ENCODE results near the gene PAX8.

PAX8 gene

DNA sequence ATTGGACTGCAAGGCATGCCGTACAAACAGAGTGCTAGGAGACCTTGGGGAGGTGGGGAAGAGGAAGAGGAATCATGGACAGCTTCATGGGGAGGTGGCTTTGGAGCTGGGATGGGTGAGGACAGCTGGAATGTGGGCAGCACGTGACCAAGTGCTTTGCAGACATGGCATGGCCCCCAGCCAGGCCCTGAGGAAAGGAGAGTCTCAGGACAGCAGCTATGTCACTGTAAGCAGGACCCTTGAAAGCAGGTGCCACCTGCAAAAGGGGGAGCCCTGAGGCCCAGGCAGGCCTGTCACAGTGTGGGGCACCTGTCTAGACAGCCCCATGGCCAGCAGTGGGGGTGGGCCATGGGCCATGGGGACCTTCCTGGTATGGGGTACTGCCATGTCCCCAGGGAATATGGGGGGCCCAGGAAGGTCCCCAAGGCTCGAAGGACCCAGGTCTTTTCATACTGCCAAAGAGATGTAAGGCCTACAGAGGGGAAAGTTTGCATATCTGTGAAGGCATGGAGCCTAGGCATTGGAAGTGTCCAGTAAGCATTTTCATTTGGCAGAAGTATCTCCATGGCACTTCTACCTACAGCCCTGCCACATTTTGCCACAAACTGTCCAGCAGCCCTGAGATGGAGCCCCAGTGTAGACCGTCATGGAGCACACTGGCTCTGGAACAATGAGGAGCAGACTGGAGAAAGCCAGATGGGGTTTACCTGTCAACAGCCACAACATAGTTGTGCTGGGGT is 9.9 kb downstream of the PAX8 start:
- DNase-seq, result no peak

DNA sequence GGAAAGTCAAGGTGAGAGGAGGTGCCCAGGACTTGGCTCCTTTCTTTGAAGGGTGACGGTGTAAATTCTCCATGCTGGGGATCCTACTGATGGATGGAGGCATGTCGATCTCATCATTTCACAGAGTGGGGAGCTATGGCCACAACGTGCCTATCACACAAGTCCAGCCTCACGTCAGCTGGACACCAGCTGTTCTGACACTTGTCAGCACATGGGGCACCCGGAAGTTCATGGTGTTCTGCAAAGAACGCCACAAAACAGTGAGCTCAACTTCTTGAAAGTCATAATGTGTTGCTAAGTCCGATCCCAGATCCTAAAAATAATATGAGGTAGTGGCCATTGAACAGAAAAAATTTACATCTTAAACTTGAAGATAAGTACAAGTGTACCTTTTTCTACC is 12.3 kb downstream of the PAX8 start:
- no peak for DNase-seq

- DNase-seq, result no peak
Observed at GRCh38 chr2:113264713-113265403, 13.9 kb downstream of the PAX8 start.

- no peak for DNase-seq
Observed at GRCh38 chr2:113263546-113263945, 15.2 kb downstream of the PAX8 start.

GRCh38 chr2:113260991-113261390 is 17.7 kb downstream of the PAX8 start:
- no peak for DNase-seq

- DNase-seq, result no peak
Observed at GRCh38 chr2:113258471-113259147, 20.1 kb downstream of the PAX8 start.

DNA sequence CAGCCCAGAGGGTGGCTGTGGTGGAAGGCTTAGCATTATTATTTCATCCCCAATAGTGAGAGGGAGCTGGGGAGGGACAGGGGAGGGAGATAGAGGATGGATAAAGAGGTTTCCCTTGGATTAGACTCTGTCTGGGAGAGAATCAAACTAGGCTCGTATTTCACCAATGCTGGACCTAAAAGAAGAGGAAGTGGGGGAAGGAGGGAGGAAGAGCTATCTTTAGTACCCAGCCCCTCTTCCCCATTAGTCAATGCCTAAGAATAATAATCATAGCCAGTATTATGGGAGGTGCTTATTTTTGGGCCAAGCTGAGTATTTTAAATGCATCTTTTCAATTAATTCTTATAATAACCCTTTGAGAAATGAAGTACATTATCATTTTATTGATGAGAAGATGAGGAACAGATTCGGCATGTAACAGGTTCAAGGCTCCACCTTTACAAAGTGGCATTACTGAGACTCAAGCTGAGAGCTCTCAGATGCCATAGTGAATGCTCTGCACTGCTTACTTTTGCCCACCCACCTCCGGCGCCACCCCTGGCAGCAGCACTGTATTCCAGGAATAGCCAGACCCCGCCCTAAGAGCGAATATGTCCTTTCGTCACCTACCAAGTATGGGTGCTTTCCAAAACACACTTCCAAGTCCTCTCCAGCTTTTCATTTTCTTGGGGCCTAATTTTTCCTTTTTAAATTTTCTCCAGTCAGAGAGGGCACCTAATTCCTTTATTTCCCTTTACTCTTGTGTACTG is 21.0 kb downstream of the PAX8 start:
- no peak for DNase-seq

DNA sequence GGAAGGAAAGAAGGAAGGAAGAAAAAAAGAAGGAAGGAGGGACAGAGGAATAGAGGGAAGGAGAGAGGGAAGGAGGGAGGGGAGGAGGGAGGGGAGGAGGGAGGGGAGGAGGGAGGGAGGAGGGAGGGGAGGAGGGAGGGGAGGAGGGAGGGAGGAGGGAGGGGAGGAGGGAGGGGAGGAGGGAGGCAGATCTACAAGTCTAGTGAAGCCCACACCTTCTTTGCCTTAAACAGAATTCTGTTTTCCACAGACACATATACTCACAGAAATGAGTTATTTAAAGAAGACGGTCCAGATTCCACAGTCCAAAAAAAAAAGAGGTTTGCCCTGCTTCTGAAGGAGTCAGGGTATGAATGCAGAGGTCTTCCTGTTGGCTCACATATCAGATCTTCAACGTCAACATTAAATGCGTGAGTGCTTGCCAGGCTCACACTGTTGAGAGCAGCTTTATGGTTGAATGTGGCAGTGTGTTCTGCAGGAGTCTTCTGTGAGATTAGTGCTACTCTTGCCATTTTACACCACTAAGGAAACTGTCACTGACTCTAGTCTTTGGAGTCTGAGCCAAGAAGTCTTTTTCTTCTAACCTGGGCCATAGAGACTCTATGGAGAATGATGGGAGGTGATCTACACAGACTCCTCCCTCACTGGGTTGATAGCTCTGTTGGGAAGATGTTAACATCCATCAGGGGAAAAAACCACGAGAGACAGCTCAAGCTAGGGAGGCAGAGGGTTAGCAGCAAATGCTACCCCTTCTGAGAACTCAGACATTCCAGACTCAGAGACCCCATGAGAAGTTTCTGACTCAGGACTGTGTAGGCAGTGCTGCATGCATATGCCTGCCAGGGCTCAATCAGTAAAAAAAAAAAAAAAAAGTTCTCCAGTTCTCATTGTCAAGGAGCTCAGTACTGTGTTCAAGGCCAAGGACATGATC is 23.3 kb downstream of the PAX8 start:
- no peak for DNase-seq

- no peak for DNase-seq
Observed at GRCh38 chr2:113253453-113253852, 25.3 kb downstream of the PAX8 start.

DNA sequence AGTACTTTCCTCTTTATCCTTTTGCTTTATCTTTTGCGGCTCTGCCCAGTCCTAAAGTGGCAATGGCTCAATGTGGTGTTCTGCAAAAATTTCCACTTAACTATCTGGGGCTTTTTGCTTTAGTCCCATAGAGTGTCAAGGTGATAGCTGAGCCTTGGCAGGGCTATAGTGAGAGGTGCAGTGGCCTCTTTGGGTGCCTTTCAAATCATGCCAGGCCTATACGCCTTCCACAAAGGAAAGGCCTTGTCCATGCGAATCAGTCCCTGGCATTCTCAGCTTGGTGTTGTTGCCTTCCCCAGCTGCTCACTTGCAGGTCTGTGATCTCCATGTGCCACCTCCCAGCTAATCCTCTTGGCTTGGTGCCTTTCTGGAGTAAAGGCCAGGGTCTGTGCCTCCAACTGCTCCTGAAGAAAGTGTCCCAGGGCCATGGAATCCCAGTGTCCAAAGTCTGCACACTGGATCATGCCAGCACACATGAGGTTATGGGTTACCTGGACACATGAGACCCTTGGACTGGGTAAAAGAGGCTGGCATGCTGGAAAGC is 26.6 kb downstream of the PAX8 start:
- DNase-seq, result no peak

DNA sequence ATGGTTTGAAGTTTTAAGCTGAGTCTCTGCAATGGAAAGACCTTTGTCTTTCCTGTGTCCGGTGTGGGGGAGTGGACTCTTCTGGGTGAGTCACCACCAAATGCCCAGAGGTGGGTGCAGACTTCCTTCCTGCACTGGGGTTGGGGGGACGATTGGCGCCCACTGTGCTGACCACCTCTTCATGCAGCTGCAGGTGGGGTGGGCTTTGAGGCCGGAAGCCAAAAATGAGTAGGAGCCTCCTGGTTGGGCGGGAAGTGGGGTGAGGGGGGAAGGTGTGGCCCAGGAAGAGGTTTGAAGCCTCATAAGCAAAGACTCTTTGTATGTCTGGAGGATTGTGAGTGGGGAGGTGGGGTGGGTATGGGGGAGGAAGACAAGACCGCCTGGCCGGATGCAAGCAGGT is 27.6 kb downstream of the PAX8 start:
- DNase-seq, result no peak

DNA sequence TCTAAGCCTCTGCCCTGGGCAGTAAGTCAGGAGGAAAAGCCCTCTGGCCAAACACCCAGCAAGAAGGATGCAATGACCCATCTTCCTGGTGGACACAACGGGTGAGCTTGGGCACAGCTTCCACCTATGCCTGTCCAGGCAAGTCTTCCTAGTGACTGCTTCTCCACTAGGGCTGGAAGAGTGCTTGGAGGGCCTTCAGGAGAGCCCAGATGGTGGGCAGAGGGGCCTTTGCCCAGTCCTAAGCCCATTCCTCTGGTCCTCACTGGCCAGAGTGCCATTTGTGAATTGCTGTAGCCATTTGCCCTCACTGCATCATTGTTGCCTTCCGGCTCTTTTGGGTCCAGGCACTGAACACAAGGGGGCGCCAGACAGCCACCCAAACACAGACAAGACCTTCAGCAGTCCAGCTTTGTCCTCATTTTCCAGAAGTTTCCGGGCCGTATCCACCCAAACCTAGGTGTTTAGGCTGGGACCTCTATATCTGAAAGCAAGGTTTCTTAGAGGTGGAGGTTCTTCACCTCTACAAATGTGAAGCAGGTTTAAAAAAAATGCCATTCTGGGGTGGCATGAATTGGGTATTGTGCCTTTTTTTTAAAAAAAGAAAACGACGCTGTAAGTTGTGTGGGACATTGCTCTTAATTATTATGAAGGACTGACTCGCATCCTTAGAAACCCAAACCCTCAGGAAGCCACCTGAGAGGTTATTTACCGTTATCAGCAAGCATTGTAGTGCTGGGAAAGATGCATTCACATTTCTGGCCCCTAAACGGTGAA is 29.5 kb downstream of the PAX8 start:
- DNase-seq, result peak in 51 of 56 donors; percentile 13 to 85 (median 50)

DNA sequence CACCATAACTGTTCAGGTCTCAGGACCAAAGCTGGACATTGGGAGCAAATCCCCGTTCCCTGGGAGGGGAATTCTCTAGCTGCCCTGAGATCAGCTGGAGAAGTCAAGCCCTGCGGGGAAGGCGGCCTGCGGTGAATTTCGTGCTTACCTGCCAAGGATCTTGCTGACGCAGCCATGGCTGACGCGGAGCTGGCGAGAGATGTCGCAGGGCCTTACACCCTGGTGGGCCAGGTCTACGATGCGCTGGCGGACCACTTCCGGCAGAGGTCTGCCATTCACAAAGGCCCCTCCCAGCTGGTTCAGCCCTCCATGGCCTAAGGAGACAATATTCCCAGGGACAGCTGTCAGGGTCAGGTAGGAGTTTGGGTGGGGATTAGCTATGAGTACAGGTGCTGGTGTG is 32.1 kb downstream of the PAX8 start:
- DNase-seq, result no peak

- DNase-seq, result no peak
Observed at GRCh38 chr2:113245276-113245711, 33.4 kb downstream of the PAX8 start.

DNA sequence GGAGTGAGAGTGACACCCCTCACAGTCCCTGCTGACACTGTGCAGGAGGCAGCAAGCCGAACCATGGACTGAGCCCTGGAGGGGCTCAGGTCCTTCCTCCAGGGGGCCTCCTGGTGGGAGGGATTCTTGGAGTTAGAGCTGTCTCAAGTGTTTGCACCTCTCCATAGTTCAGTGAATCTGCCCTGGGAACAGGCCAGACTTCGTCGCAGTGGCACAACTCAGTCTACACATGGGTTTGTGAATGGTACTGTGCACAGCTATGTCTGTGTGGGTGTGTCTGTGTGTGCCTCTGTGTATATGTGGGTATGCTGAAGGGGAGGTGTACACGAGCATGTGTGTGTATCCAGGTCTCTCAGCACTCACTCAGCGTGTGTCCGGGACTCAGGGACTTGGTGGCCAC is 36.4 kb downstream of the PAX8 start:
- DNase-seq, result no peak

DNA sequence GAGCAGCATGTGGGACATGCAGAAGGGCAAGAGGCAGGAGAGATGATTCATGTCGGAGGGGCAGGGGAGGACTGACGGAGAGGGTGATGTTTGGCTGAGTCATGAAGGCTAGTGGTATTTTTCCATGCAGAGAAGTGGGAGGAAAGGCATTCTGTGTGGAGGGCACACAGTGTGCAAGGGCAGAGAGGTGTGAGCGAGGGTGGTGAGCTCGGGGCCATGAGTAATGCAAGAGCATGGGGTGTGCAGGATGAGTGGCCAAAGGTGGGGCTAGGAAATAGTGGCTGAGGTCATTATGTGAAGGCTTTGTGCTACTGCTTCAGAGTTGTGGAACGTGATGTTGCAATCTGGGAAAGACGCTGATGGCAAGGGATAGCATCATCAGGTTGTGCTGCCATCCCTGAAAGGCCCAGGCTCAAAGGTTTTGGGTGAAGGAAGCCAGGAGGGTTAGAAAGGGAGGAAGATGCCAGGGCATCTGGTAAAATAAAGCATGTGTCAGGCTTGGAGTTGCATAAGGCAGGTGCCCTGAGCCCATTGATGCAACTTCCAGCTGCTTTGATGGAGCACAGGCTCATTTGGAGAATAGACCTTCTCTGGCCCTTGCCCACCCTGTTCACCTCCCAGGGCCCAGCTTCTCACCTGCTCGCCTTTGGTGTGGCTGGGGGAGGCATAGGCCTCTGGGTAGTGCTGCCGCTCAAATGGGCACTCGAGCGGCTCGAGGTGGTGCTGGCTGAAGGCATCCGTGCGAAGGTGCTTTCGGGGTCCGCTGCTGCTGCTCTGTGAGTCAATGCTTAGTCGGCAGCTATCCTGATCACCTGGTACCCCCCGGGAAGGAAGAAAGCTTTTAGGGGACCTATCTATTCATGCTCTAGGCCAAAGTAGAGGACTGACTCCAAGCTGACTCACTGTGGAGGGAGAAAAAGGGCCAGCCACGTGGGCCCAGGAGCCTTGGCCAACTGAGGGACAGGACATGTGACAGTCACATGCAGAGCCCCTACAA is 37.5 kb downstream of the PAX8 start:
- peak in 9 of 56 donors; percentile 11 to 69 (median 32) for DNase-seq

DNA sequence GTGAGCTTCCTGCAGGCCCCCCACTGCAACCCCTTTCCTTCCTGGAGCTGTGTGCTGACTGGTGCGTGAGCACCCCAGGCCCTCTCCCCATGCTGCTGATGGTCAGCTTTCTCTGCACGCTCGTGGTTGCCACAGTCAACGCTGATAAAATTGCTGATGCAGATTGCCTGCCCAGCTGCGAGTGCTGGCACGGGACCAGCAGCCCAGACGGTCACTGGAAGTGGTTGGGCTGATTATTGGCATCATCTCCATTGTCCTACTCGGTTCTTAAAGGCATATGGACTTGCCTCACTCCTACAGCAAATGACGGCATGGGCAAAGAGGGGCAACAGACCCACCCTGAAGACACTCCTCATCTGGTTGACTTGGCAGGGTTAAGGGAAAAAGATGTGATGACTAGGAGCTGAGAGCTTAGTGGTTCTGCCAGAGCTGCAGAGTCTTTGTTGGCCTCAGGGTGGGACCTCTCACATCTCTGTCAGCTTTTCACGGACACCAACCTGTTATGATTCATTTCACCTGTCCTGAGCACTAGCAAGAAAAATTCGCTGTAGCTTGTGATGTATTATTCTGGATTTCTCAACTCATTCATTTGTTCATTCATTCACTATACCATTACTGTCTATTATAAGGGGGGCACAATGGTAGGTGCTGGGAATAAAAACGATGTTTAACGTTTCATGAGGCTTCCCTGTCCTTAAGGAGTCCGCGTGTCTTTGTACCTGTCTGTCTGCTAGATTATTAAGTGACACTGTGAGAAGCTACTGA is 38.4 kb downstream of the PAX8 start:
- peak in 50 of 56 donors; percentile 10 to 81 (median 52) for DNase-seq
